NB4 (cell line): ENCODE data around the gene MYO10.

Source experiments
- DNase-seq: peaks from one replicate; pipeline ENCODE4 v3.0.0; 2010; ENCODE audit warnings: low read depth
- H3K4me3 ChIP-seq: one replicate; pipeline ENCODE4 v1.5.1; 2011; ENCODE audit warnings: mild to moderate bottlenecking, low read depth, low read length, moderate library complexity
- MYC ChIP-seq: IDR thresholded peaks from 2 replicates; pipeline ENCODE4 v1.6.1; 2011; ENCODE audit warnings: low read depth, low read length
- POLR2A ChIP-seq: IDR thresholded peaks from 2 replicates; pipeline ENCODE4 v1.6.1; 2011; ENCODE audit warnings: mild to moderate bottlenecking; ENCODE audit not compliant: insufficient read length; ENCODE audit errors: extremely low read depth
- TF ChIP-seq, protein P1 (sequence below): IDR thresholded peaks from one replicate; pipeline ENCODE4 v1.5.1; 2012; ENCODE audit warnings: low read depth, low read length
- TF ChIP-seq, protein P2 (sequence below): IDR thresholded peaks from 2 replicates; pipeline ENCODE4 v1.6.1; 2011; ENCODE audit warnings: low read depth, low read length

The MYO10 gene

DNA sequence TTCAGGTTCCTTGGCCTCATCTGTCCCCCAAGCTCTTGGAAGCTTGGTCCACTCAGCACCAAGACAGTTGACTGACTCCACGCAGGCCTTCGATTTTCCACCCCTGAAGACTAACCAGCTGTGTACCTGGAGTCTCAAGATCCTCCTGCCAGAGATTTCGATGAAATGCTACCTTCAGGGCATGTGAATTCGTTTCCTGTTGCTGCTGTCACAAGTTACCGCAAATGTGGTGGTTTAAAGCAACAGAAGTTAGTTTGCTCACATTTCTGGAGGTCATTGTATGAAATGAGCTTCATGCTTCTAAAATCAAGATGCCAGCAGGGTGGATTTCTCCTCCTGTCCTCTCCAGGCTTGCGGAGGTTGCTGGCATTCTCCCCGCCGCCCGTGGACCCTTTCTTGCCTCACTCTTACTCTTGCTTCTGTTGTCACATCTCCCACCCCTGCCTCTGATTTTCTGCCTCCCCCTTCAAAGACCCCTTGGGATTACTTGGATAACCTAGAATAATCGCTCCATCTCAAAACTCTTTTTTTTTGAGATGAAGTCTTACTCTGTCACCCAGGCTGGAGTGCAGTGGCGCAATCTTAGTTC lies 291.7 kb downstream of the MYO10 start:
- no peak overlapping the region for H3K4me3 ChIP-seq
- no peak for DNase-seq
- TF ChIP-seq, protein P1, sequence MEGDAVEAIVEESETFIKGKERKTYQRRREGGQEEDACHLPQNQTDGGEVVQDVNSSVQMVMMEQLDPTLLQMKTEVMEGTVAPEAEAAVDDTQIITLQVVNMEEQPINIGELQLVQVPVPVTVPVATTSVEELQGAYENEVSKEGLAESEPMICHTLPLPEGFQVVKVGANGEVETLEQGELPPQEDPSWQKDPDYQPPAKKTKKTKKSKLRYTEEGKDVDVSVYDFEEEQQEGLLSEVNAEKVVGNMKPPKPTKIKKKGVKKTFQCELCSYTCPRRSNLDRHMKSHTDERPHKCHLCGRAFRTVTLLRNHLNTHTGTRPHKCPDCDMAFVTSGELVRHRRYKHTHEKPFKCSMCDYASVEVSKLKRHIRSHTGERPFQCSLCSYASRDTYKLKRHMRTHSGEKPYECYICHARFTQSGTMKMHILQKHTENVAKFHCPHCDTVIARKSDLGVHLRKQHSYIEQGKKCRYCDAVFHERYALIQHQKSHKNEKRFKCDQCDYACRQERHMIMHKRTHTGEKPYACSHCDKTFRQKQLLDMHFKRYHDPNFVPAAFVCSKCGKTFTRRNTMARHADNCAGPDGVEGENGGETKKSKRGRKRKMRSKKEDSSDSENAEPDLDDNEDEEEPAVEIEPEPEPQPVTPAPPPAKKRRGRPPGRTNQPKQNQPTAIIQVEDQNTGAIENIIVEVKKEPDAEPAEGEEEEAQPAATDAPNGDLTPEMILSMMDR = no peak
- no peak for TF ChIP-seq POLR2A
- no peak for TF ChIP-seq MYC
- TF ChIP-seq, protein P2, sequence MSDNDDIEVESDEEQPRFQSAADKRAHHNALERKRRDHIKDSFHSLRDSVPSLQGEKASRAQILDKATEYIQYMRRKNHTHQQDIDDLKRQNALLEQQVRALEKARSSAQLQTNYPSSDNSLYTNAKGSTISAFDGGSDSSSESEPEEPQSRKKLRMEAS = no peak

GRCh38 chr5:16642867-16643266 lies 293.2 kb downstream of the MYO10 start:
- no peak overlapping the region for H3K4me3 ChIP-seq
- DNase-seq = no peak
- TF ChIP-seq MYC (no peak), POLR2A (no peak)

- no peak overlapping the region for H3K4me3 ChIP-seq
- TF ChIP-seq, protein P2 = no peak
- TF ChIP-seq, protein P1 = no peak
- TF ChIP-seq POLR2A = no peak
- no peak for TF ChIP-seq MYC
- DNase-seq = no peak
Observed at GRCh38 chr5:16639206-16639605, 296.9 kb downstream of the MYO10 start.

DNA sequence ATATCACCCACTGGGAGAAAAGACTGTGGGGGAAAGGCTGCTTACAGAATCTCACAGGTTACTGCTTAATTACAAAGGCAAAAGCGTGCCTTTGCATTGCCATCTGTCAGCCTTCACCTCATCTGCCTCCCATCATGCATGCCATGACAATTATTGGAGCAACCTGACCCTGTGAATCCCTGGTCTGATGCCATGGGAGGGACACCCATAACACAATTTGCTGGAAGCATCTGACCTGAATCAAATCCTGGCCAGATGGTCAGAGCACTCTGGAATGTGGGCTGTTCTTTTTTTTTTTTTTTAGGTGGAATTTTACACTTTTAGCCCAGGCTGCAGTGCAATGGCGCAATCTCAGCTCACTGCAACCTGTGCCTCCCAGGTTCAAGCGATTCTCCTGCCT lies 307.7 kb downstream of the MYO10 start:
- DNase-seq = no peak

GRCh38 chr5:16626696-16627264 lies 309.3 kb downstream of the MYO10 start:
- TF ChIP-seq, protein P2 = peak; percentile 77
- TF ChIP-seq POLR2A = no peak
- TF ChIP-seq, protein P1 = no peak
- peak; percentile 84; the same call in 1 of the 2 replicates for TF ChIP-seq MYC
- H3K4me3 ChIP-seq = no peak overlapping the region
- peak; percentile 92 for DNase-seq

More for the DNA sequence above, 307.7 kb downstream of the MYO10 start:
- TF ChIP-seq, protein P2 = no peak
- TF ChIP-seq MYC (no peak), POLR2A (no peak)
- TF ChIP-seq, protein P1 = no peak
- no peak overlapping the region for H3K4me3 ChIP-seq

DNA sequence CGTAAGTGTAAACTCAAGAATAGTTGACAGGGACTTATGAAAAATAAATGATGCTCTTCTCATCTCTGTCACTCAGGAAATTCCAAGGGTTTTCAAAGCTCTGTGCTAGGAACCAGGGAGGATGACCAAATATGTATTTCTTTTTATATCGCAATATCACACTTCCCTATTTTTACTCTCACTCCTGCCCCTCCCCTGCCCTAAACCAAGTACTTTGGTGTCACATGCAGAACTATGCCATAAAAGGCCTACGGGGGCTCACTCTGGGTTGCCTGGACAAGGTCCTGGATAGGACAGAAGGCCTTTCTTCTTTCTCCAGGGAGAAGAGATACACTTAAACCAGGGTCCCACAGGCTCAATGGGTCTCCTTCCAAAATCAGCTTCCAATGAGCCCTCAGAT lies 311.0 kb downstream of the MYO10 start:
- H3K4me3 ChIP-seq = no peak overlapping the region
- peak; percentile 42; the same call in 1 of the 2 replicates for TF ChIP-seq MYC
- TF ChIP-seq, protein P2 = peak; percentile 22; the same call in 1 of the 2 replicates
- TF ChIP-seq POLR2A = no peak
- peak; percentile 73 for DNase-seq

GRCh38 chr5:16619136-16619535 lies 317.0 kb downstream of the MYO10 start:
- DNase-seq = no peak
- H3K4me3 ChIP-seq = no peak overlapping the region
- no peak for TF ChIP-seq POLR2A
